ENCODE data around the gene DMXL1. TPM values are rescaled to one million over a fixed set of nuclear protein-coding genes. Genes with fewer than 3 reads are reported as not detected.

Gene DMXL1
- total RNA-seq, 1 experiment from 2014 or later, result 29.2 TPM

- in situ Hi-C loops (cut with HindIII; ENCODE audit: low pct_unique_long_range_greater_than_20kb, low sequenced_read_pairs) (no loop called here), intact Hi-C loops (cut with micrococcal nuclease; ENCODE audit: unreplicated experiment) (loop anchor here (2.0 to 10.0 kb wide), 2 partner anchors 313 to 391 kb away; no protein-coding TSS in a partner anchor)
- peak; percentile 60; the same call in 1 of the 2 replicates for ATAC-seq
- ChIA-PET CTCF (interaction anchor here (1.5 kb wide), 2 partner anchors 313 to 390 kb away, joined by 6 read pairs; no protein-coding TSS in a partner anchor), POLR2A (no interaction called here)
- H3K27me3 ChIP-seq (ENCODE audit: control insufficient read depth, insufficient read depth, low read length), result no peaks in the 10 kb centered on the region
- H3K4me3 ChIP-seq (ENCODE audit: low read depth in 2 of 2, low read length in 2 of 2), result no peak overlapping the region
- H3K4me1 ChIP-seq (ENCODE audit: control insufficient read depth, insufficient read depth, low read length), result no peaks in the 10 kb centered on the region
- DNase-seq (ENCODE audit: low read depth, low spot score), result peak; percentile 30
- BruUV-seq (replicated peaks), result no TSS peak
- no peaks in the 10 kb centered on the region for H3K9me3 ChIP-seq (ENCODE audit: control insufficient read depth, insufficient read depth, low read depth, low read length)
- H3K27ac ChIP-seq (ENCODE audit: low read length), result no peak overlapping the region
- H3K36me3 ChIP-seq (ENCODE audit: control insufficient read depth, insufficient read depth, low read length), result no peaks in the 10 kb centered on the region
- TF ChIP-seq TCF7L2 (IDR thresholded peaks at IDR 0.05; ENCODE audit: low read depth, low read length), result no peak
- peak; percentile 42; the same call in 1 of the 2 replicates for TF ChIP-seq CTCF (IDR thresholded peaks at IDR 0.05)
These were observed 48.7 kb upstream of the DMXL1 start for GRCh38 chr5:119022017-119022745.

- H3K36me3 ChIP-seq (ENCODE audit: control insufficient read depth, insufficient read depth, low read length), result no peaks in the 10 kb centered on the region
- BruUV-seq (replicated peaks), result no TSS peak
- no peak for ATAC-seq
- intact Hi-C loops (cut with micrococcal nuclease; ENCODE audit: unreplicated experiment), result loop anchor here (2.0 to 10.0 kb wide), 2 partner anchors 312 to 390 kb away; no protein-coding TSS in a partner anchor
- TF ChIP-seq POLR2AphosphoS5 (IDR thresholded peaks at IDR 0.05; ENCODE audit: low read depth, low read length) (no peak), CTCF (IDR thresholded peaks at IDR 0.05) (no peak), TCF7L2 (IDR thresholded peaks at IDR 0.05; ENCODE audit: low read depth, low read length) (no peak), SIN3A (IDR thresholded peaks at IDR 0.05; ENCODE audit: borderline replicate concordance, insufficient read depth, low read depth, low read length) (no peak), REST (IDR thresholded peaks at IDR 0.05; ENCODE audit: insufficient read depth in 1 of 2, low read depth in 2 of 2, low read length in 1 of 2) (no peak)
- no peaks in the 10 kb centered on the region for H3K4me1 ChIP-seq (ENCODE audit: control insufficient read depth, insufficient read depth, low read length)
- H3K4me3 ChIP-seq (ENCODE audit: low read depth in 2 of 2, low read length in 2 of 2), result no peak overlapping the region
- no peak for DNase-seq (ENCODE audit: low read depth, low spot score)
- H3K27ac ChIP-seq (ENCODE audit: low read length), result no peak overlapping the region
- ChIA-PET CTCF (interaction anchor here (1.5 kb wide), 1 partner anchor 389 kb away, joined by 6 read pairs; no protein-coding TSS in a partner anchor), POLR2A (no interaction called here)
- H3K27me3 ChIP-seq (ENCODE audit: control insufficient read depth, insufficient read depth, low read length), result no peaks in the 10 kb centered on the region
- H3K9me3 ChIP-seq (ENCODE audit: control insufficient read depth, insufficient read depth, low read depth, low read length), result no peaks in the 10 kb centered on the region
- in situ Hi-C loops (cut with HindIII; ENCODE audit: low pct_unique_long_range_greater_than_20kb, low sequenced_read_pairs), result no loop called here
These were observed 48.1 kb upstream of the DMXL1 start for GRCh38 chr5:119022773-119023172.

Data from Panc1 (cell line).